GM19455 (cell line): ENCODE measurements around the gene HOXB3.

Experiments
- ATAC-seq: cut with Tn5 transposase; IDR thresholded peaks from one replicate; pipeline ENCODE4 v1.9.1; 2021; ENCODE audit not compliant: unreplicated experiment

HOXB3 gene

GRCh38 chr17:48600244-48601098 lies 10.4 kb upstream of the HOXB3 start:
- ATAC-seq, result no peak

GRCh38 chr17:48599354-48599753 lies 9.3 kb upstream of the HOXB3 start:
- ATAC-seq, result no peak

GRCh38 chr17:48598736-48599135 lies 8.7 kb upstream of the HOXB3 start:
- no peak for ATAC-seq

- no peak for ATAC-seq
These were observed 8.0 kb upstream of the HOXB3 start for GRCh38 chr17:48597778-48598631.

- no peak for ATAC-seq
These were observed 7.4 kb upstream of the HOXB3 start for GRCh38 chr17:48597528-48597777.

GRCh38 chr17:48596735-48597527 lies 6.9 kb upstream of the HOXB3 start:
- ATAC-seq, result no peak

GRCh38 chr17:48596000-48596734 lies 6.1 kb upstream of the HOXB3 start:
- no peak for ATAC-seq

GRCh38 chr17:48595278-48595999 lies 5.4 kb upstream of the HOXB3 start:
- no peak for ATAC-seq

- ATAC-seq, result no peak
These were observed 4.7 kb upstream of the HOXB3 start for GRCh38 chr17:48594538-48595277.

GRCh38 chr17:48593840-48594537 lies 3.9 kb upstream of the HOXB3 start:
- no peak for ATAC-seq

- ATAC-seq, result no peak
These were observed 3.2 kb upstream of the HOXB3 start, which contains the start of gene HOXB5 for GRCh38 chr17:48593126-48593829. HOXB5 (minus strand) TSS chr17:48593779; CDS start chr17:48593682, 97 bp downstream.

- ATAC-seq, result no peak
These were observed 2.5 kb upstream of the HOXB3 start for GRCh38 chr17:48592577-48592976.

- ATAC-seq, result no peak
These were observed 2.0 kb upstream of the HOXB3 start for GRCh38 chr17:48592057-48592514.

- no peak for ATAC-seq
These were observed 1.4 kb upstream of the HOXB3 start for GRCh38 chr17:48591255-48592056.

GRCh38 chr17:48590607-48591161 lies 643 bp upstream of the HOXB3 start:
- ATAC-seq, result no peak

- ATAC-seq, result no peak
These were observed 796 bp downstream of the HOXB3 start for GRCh38 chr17:48589060-48589830.
